Mucosa of gallbladder (tissue), 1 donor: ENCODE measurements around the gene BCAT1. TPM values are rescaled to one million over a fixed set of nuclear protein-coding genes. Genes with fewer than 3 reads are reported as not detected.
"Not testable (repeated sequence)": the region's sequence is repeated elsewhere in the genome, so short reads cannot be mapped to it uniquely, and the experiment has no call there.

Source experiments
- DNase-seq: peaks from one replicate; pipeline ENCODE4 v3.0.0-alpha.2; 2020; ENCODE audit warnings: low spot score
- total RNA-seq: library from RNA; stranded (reverse); gene quantifications from one replicate; pipeline ENCODE4 v1.2.1, GENCODE V29; 2021
- donor health status: DM: no; HTN: no; CAD: no.

The BCAT1 gene
- total RNA-seq, 1 donor from 2014 or later: 18.3 TPM

- DNase-seq: no peak
Observed at GRCh38 chr12:24810378-24810777, 138.5 kb downstream of the BCAT1 start.

GRCh38 chr12:24809306-24809705 is 139.6 kb downstream of the BCAT1 start:
- DNase-seq: not testable (repeated sequence)

- DNase-seq: no peak
Observed at GRCh38 chr12:24808651-24809050, 140.2 kb downstream of the BCAT1 start.

GRCh38 chr12:24806386-24806785 is 142.5 kb downstream of the BCAT1 start:
- no peak for DNase-seq

- DNase-seq: no peak
Observed at GRCh38 chr12:24803430-24804245, 145.3 kb downstream of the BCAT1 start.

GRCh38 chr12:24798335-24798734 is 150.6 kb downstream of the BCAT1 start:
- DNase-seq: no peak

- no peak for DNase-seq
Observed at GRCh38 chr12:24797901-24798300, 151.0 kb downstream of the BCAT1 start.

GRCh38 chr12:24796876-24797275 is 152.0 kb downstream of the BCAT1 start:
- DNase-seq: no peak

- no peak for DNase-seq
Observed at GRCh38 chr12:24795699-24796347, 153.1 kb downstream of the BCAT1 start.

- no peak for DNase-seq
Observed at GRCh38 chr12:24791622-24792021, 157.3 kb downstream of the BCAT1 start.

GRCh38 chr12:24788886-24789285 is 160.0 kb downstream of the BCAT1 start:
- no peak for DNase-seq

GRCh38 chr12:24780697-24781368 is 168.1 kb downstream of the BCAT1 start:
- no peak for DNase-seq

- no peak for DNase-seq
Observed at GRCh38 chr12:24778486-24779304, 170.2 kb downstream of the BCAT1 start.

- no peak for DNase-seq
Observed at GRCh38 chr12:24777359-24777758, 171.5 kb downstream of the BCAT1 start.

GRCh38 chr12:24776861-24777260 is 172.0 kb downstream of the BCAT1 start:
- no peak for DNase-seq

- no peak for DNase-seq
Observed at GRCh38 chr12:24775073-24775472, 173.8 kb downstream of the BCAT1 start.

GRCh38 chr12:24773996-24774395 is 174.9 kb downstream of the BCAT1 start:
- DNase-seq: no peak

GRCh38 chr12:24772813-24773212 is 176.1 kb downstream of the BCAT1 start:
- no peak for DNase-seq

- DNase-seq: no peak
Observed at GRCh38 chr12:24770821-24771220, 178.1 kb downstream of the BCAT1 start.

GRCh38 chr12:24770334-24770733 is 178.6 kb downstream of the BCAT1 start:
- DNase-seq: no peak

GRCh38 chr12:24769682-24770081 is 179.2 kb downstream of the BCAT1 start:
- DNase-seq: no peak

GRCh38 chr12:24768415-24768814 is 180.5 kb downstream of the BCAT1 start:
- DNase-seq: no peak
